ENCODE results near the gene GNAQ. TPM values are rescaled to one million over a fixed set of nuclear protein-coding genes. Genes with fewer than 3 reads are reported as not detected.
A peak's percentile ranks its signal among the peaks of the same experiment; 100 is the strongest.

The GNAQ gene
- total RNA-seq, 1 experiment from 2014 or later: 48.6 TPM

GRCh38 chr9:77673941-77674791, 357.4 kb downstream of the GNAQ start:
- H3K36me3 Mint-ChIP-seq (ENCODE audit: insufficient read depth in 1 of 3, low read depth in 3 of 3): no peaks in the 10 kb centered on the region
- Histone ChIP-seq H3K9me3 (ENCODE audit: control insufficient read depth, low read depth, low read length) (no peaks in the 10 kb centered on the region), H3K4me2 (ENCODE audit: insufficient read depth, insufficient read length, low read length) (no peak overlapping the region), H3K56ac (ENCODE audit: insufficient read length, low read depth, low read length) (no peak overlapping the region), H2AFZ (ENCODE audit: low read length) (no peak overlapping the region), H4K8ac (replicated peaks; ENCODE audit: insufficient read length, low read depth, low read length) (no peak overlapping the region), H3K18ac (ENCODE audit: insufficient read length, low read depth, low read length) (no peak overlapping the region), H3K27me3 (ENCODE audit: insufficient read depth, low read length) (no peaks in the 10 kb centered on the region), H3K9ac (ENCODE audit: extremely low read depth, insufficient read length, low read length) (no peak overlapping the region), H3K27ac (ENCODE audit: insufficient read length, low read depth, low read length) (no peak overlapping the region), H2BK5ac (ENCODE audit: insufficient read length, low read length) (no peak overlapping the region), H2BK20ac (ENCODE audit: low read depth, low read length, poor library complexity, severe bottlenecking) (no peak overlapping the region), H3T11ph (ENCODE audit: low read length) (no peak overlapping the region), H3K79me1 (ENCODE audit: insufficient read depth, low read depth, low read length, poor library complexity, severe bottlenecking) (no peaks in the 10 kb centered on the region), H3K14ac (ENCODE audit: insufficient read depth, low read length) (no peak overlapping the region), H3K4me1 (ENCODE audit: insufficient read depth, low read length) (no peaks in the 10 kb centered on the region), H3K23ac (ENCODE audit: insufficient read length, low read depth, low read length) (no peak overlapping the region), H3K4ac (ENCODE audit: low read depth, low read length) (no peak overlapping the region), H2BK15ac (ENCODE audit: low read depth, low read length) (no peak overlapping the region), H4K5ac (ENCODE audit: insufficient read length, low read depth, low read length) (no peak overlapping the region), H3K23me2 (ENCODE audit: insufficient read length, low read depth, low read length, poor library complexity, severe bottlenecking) (no peaks in the 10 kb centered on the region), H4K20me1 (ENCODE audit: control insufficient read depth, insufficient read depth, insufficient read length) (no peaks in the 10 kb centered on the region), H4K91ac (ENCODE audit: insufficient read length, low read depth, low read length) (no peak overlapping the region), H2BK120ac (ENCODE audit: low read depth, low read length, poor library complexity, severe bottlenecking) (no peak overlapping the region), H3K79me2 (ENCODE audit: insufficient read depth, low read length) (no peaks in the 10 kb centered on the region), H2BK12ac (ENCODE audit: insufficient read length, low read depth, low read length) (no peak overlapping the region), H2AK5ac (ENCODE audit: insufficient read length, low read length) (no peak overlapping the region)
- no peak overlapping the region for H3K4me3 Mint-ChIP-seq
- no peak overlapping the region for H3K27ac Mint-ChIP-seq
- DNase-seq: no peak
- no CpG with 5 or more reads among the region's 10 CpGs for WGBS (ENCODE audit: extremely low coverage, insufficient read length, low lambda C conversion rate)
- no peaks in the 10 kb centered on the region for H3K9me3 Mint-ChIP-seq
- H3K4me1 Mint-ChIP-seq: no peaks in the 10 kb centered on the region
- peak; percentile 24; the same call in 1 of the 3 replicates for TF ChIP-seq CTCF (conservative IDR thresholded peaks at IDR 0.05)
- no peaks in the 10 kb centered on the region for H3K27me3 Mint-ChIP-seq (ENCODE audit: low read depth)
